ENCODE data around the gene PERM1.
A peak's percentile ranks its signal among the peaks of the same experiment; 100 is the strongest.

PERM1 gene

GRCh38 chr1:1024149-1024770 lies 42.4 kb upstream of the PERM1 start:
- Histone ChIP-seq H3K9ac (peak overlapping the region in 2 of 11 experiments; percentile 9 to 57; a peak in 1 of 22 replicates), H3K27me3 (peaks cover 12 to 29% (median 17%) of the 10 kb centered on the region in 11 experiments; a peak in 20 of 22 replicates), H3K36me3 (no peaks in the 10 kb centered on the region), H3K27ac (no peak overlapping the region), H3K4me2 (peak overlapping the region in 9 of 11 experiments; percentile 89 to 99 (median 97); a peak in 19 of 22 replicates), H4K20me1 (peaks cover 19 to 76% (median 41%) of the 10 kb centered on the region in 11 experiments; a peak in 19 of 22 replicates), H3K9me3 (replicated peaks in 1 of 11) (no peaks in the 10 kb centered on the region), H3K4me1 (peaks cover 53 to 76% (median 75%) of the 10 kb centered on the region in 10 experiments), H3K4me3 (no peak overlapping the region)
- no peak for TF ChIP-seq Cebpa-rat (IDR thresholded peaks at IDR 0.05)

GRCh38 chr1:1023700-1024099 lies 41.8 kb upstream of the PERM1 start:
- Histone ChIP-seq H3K4me1 (peaks cover 56 to 80% (median 76%) of the 10 kb centered on the region in 10 experiments), H3K4me2 (peak overlapping the region; percentile 88 to 99 (median 97); a peak in 20 of 22 replicates)

GRCh38 chr1:1022302-1023009 lies 40.6 kb upstream of the PERM1 start:
- peak overlapping the region in 8 of 11 experiments; percentile 10 to 65 (median 39); a peak in 12 of 22 replicates for H3K9ac ChIP-seq

More at GRCh38 chr1:1023700-1024099, 41.8 kb upstream of the PERM1 start:
- Histone ChIP-seq H3K4me3 (no peak overlapping the region; a peak in 2 of 20 replicates), H3K9ac (peak overlapping the region in 3 of 11 experiments; percentile 40 to 57 (median 54); a peak in 2 of 22 replicates), H3K27ac (peak overlapping the region in 1 of 11 experiments; percentile 50; a peak in 3 of 22 replicates), H3K36me3 (no peaks in the 10 kb centered on the region), H4K20me1 (peaks cover 19 to 76% (median 41%) of the 10 kb centered on the region in 11 experiments; a peak in 19 of 22 replicates), H3K27me3 (peaks cover 12 to 29% (median 17%) of the 10 kb centered on the region in 11 experiments; a peak in 20 of 22 replicates), H3K9me3 (replicated peaks in 1 of 11) (no peaks in the 10 kb centered on the region)
- no peak for TF ChIP-seq Cebpa-rat (IDR thresholded peaks at IDR 0.05)

GRCh38 chr1:1021920-1022259 lies 40.0 kb upstream of the PERM1 start:
- Histone ChIP-seq H3K27ac (no peak overlapping the region), H3K9ac (peak overlapping the region in 2 of 11 experiments; percentile 54 to 65; a peak in 2 of 22 replicates), H3K27me3 (peaks cover 5 to 25% (median 15%) of the 10 kb centered on the region in 11 experiments; a peak in 19 of 22 replicates), H3K4me3 (peak overlapping the region in 4 of 10 experiments; percentile 10 to 72 (median 44); a peak in 3 of 20 replicates), H3K9me3 (replicated peaks in 1 of 11) (no peaks in the 10 kb centered on the region), H4K20me1 (peaks cover 9 to 60% (median 31%) of the 10 kb centered on the region in 11 experiments; a peak in 19 of 22 replicates), H3K36me3 (no peaks in the 10 kb centered on the region), H3K4me2 (peak overlapping the region; percentile 88 to 99 (median 97)), H3K4me1 (peaks cover 44 to 65% (median 60%) of the 10 kb centered on the region in 10 experiments)
- TF ChIP-seq Cebpa-rat (IDR thresholded peaks at IDR 0.05), result no peak

More at GRCh38 chr1:1022302-1023009, 40.6 kb upstream of the PERM1 start:
- TF ChIP-seq Cebpa-rat (IDR thresholded peaks at IDR 0.05), result no peak
- Histone ChIP-seq H3K36me3 (no peaks in the 10 kb centered on the region), H3K27ac (peak overlapping the region in 6 of 11 experiments; percentile 7 to 50 (median 40); a peak in 9 of 22 replicates), H3K27me3 (peaks cover 11 to 25% (median 15%) of the 10 kb centered on the region in 11 experiments; a peak in 20 of 22 replicates), H3K4me1 (peaks cover 49 to 71% (median 66%) of the 10 kb centered on the region in 10 experiments), H3K9me3 (replicated peaks in 1 of 11) (no peaks in the 10 kb centered on the region), H4K20me1 (peaks cover 14 to 66% (median 37%) of the 10 kb centered on the region in 11 experiments; a peak in 19 of 22 replicates), H3K4me3 (peak overlapping the region in 8 of 10 experiments; percentile 19 to 71 (median 34); a peak in 14 of 20 replicates), H3K4me2 (peak overlapping the region; percentile 88 to 99 (median 97))

DNA sequence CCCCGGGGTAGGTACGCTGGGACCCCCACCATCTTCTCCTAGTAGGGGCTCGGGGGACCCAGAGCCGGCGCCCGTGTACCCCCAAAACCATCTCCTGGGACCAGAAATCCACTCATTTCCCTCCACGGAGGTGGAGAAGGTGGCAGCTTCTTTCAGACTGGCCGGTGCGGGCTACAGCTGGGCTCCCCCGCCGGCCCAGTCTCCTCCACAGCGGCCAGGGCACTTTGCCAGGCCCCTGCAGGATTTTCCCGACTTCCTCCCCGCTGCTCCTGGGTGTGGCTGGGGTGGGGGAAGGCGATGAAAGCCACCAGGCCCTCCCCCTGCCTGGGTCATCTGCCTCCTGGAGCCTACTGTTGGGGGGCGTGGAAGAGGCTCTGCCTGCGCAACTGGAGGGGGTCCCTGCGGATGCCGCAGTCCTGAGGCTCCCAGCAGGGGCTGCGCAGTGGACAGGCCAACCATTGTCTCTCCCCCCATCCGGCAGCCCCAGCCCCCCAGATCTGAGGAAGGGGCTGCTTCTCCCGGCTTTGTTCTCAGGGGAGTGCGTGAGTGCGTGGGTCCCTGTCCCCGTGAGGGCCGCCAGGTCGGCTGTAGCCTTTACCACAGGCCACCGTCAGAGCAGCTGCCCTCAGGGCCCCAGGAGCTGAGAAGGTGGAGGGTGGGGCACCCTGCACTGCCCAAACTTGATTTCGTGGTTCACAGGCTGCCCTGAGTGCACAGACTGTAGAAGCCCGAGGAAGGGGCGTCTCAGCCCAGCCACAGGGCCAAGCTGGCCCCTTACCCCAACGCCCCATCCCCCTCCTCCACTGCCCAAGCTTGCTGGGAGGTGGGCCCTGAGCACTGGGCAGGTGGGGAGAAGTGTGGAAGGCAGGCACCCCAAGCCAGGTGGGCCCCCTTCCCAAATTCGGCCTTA lies 39.4 kb upstream of the PERM1 start:
- Histone ChIP-seq H3K4me2 (peak overlapping the region; percentile 88 to 99 (median 97)), H4K20me1 (peaks cover 3 to 54% (median 25%) of the 10 kb centered on the region in 11 experiments; a peak in 19 of 22 replicates), H3K4me1 (peaks cover 38 to 64% (median 56%) of the 10 kb centered on the region in 10 experiments), H3K27ac (no peak overlapping the region), H3K9ac (peak overlapping the region in 9 of 11 experiments; percentile 12 to 69 (median 54); a peak in 14 of 22 replicates), H3K9me3 (replicated peaks in 1 of 11) (no peaks in the 10 kb centered on the region), H3K36me3 (no peaks in the 10 kb centered on the region), H3K4me3 (peak overlapping the region; percentile 27 to 75 (median 69)), H3K27me3 (peaks cover 3 to 25% (median 14%) of the 10 kb centered on the region in 11 experiments; a peak in 18 of 22 replicates)
- no peak for TF ChIP-seq Cebpa-rat (IDR thresholded peaks at IDR 0.05)

- Histone ChIP-seq H3K27me3 (peaks cover 3 to 25% (median 14%) of the 10 kb centered on the region in 11 experiments; a peak in 18 of 22 replicates), H3K4me3 (peak overlapping the region; percentile 64 to 75 (median 69)), H3K4me2 (peak overlapping the region; percentile 88 to 99 (median 98)), H3K9ac (peak overlapping the region; percentile 57 to 77 (median 69); a peak in 21 of 22 replicates), H3K4me1 (peaks cover 34 to 61% (median 51%) of the 10 kb centered on the region in 10 experiments), H3K36me3 (no peaks in the 10 kb centered on the region), H4K20me1 (peaks cover 0 to 46% (median 20%) of the 10 kb centered on the region in 11 experiments; a peak in 15 of 22 replicates), H3K27ac (peak overlapping the region in 9 of 11 experiments; percentile 5 to 56 (median 38); a peak in 10 of 22 replicates), H3K9me3 (replicated peaks in 1 of 11) (no peaks in the 10 kb centered on the region)
- no peak for TF ChIP-seq Cebpa-rat (IDR thresholded peaks at IDR 0.05)
These were observed 38.6 kb upstream of the PERM1 start for GRCh38 chr1:1020415-1021009.

DNA sequence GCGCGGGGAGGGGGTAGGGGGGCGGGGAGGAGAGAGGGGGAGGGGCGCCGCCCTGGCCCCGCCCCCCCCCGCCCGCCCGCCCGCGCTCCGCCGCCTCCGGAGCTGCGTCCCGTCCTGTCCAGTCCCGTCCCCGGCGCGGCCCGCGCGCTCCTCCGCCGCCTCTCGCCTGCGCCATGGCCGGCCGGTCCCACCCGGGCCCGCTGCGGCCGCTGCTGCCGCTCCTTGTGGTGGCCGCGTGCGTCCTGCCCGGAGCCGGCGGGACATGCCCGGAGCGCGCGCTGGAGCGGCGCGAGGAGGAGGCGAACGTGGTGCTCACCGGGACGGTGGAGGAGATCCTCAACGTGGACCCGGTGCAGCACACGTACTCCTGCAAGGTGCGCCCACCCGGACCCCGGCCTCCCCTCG lies 38.1 kb upstream of the PERM1 start, which contains the start of gene AGRN:
Gene AGRN (plus strand): TSS at position 121 of the 405 bp plus-strand sequence. CDS start 53 bp downstream, at position 174.
- Histone ChIP-seq H3K4me1 (peaks cover 39 to 63% (median 52%) of the 10 kb centered on the region in 10 experiments), H3K4me3 (peak within 1 kb of the TSS; percentile 64 to 75 (median 69)), H3K9ac (peak within 1 kb of the TSS; percentile 69 to 80 (median 78); a peak in 21 of 22 replicates), H4K20me1 (peaks cover 0 to 42% (median 18%) of the 10 kb centered on the region in 11 experiments; a peak in 15 of 22 replicates), H3K27me3 (peaks cover 3 to 25% (median 14%) of the 10 kb centered on the region in 11 experiments; a peak in 18 of 22 replicates), H3K4me2 (peak within 1 kb of the TSS; percentile 88 to 99 (median 98)), H3K27ac (peak within 1 kb of the TSS in 10 of 11 experiments; percentile 63 to 88 (median 74); a peak in 20 of 22 replicates), H3K36me3 (no peaks in the 10 kb centered on the region), H3K9me3 (replicated peaks in 1 of 11) (no peaks in the 10 kb centered on the region)
- TF ChIP-seq Cebpa-rat (IDR thresholded peaks at IDR 0.05), result no peak

All from BLaER1 treated with 17β-estradiol and CSF1 and Interleukin-3, amounts not matched to agents 10 nM and 100 nM (cell line).